DMS114 treated with DMSO at 0.1 percent for 48 hours (cell line): Measurements from ENCODE around the gene IGFBP2.

Experiments
- DNase-seq: peaks from one replicate; lab custom pipeline; 2025; ENCODE audit not compliant: unreplicated experiment; lab: John Stamatoyannopoulos, UW

The IGFBP2 gene

DNA sequence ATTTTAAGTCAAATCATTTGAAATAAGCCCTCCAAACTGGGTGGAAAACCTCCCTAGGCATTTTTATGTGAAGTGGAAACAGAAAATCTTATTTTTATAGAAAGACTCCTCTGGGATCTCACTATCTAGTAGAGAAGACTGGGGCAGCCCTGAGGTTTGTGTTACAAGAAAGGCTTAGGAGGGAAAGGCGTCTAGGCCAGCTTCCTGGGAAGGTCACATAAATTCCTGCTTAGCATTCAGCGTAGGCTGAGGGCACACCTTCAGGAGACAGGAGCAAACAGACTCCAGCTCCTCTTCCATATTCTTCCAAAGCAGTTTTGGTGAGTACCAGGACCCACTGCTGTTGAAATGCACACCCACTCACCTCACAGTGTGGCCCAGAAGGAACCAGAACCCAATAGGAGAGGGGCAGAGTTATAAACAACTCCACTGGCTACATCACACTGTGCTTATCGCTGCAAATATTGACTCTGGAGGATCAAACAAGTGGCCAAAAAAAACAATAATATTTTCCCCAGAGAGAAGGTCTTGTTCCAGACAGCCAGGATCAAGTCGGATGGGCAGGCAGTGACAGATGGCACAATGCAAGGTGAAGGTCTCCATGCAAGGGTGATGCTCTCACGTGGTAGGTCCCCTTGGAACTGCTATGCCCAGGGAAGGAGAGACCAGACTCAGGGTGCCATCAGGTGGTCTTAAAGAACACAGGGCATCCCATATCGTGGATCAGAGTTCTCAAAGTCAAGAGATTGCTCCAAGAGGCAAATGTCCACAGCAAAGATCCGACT, 17.7 kb upstream of the IGFBP2 start:
- DNase-seq = no peak

GRCh38 chr2:216616083-216616678, 17.0 kb upstream of the IGFBP2 start:
- DNase-seq = no peak

DNA sequence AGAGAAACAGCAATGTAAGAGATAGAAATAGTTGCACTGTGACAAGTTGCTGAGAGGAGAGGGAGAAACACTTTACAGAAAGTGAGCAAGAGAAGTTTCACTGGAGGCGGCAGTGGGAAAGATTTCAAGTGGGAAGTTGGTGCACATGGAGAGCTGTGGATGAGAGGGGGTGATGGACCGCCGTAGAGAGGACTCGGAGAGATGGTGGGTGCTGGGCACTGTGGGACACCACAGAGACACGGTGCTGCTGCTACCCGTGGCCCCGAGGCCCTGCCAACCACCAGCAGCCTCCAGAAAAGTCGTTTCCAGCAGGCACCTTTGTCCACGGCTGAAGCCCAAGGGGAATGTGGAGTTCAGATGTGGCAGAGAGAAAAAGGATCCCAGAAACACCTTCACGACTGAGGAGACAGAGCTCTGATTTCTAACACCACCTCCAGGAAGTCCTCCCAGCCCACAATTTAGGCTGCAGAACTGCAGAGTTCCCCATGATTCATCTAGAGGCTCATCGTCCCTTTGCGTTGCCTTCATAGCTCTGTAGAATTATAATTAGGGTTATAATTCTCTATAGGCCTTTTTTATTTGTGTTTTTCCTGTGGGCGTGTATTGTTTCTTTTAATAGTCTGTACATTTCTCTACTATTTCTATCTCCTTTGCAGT, 15.9 kb upstream of the IGFBP2 start:
- no peak for DNase-seq

GRCh38 chr2:216618785-216619184, 14.4 kb upstream of the IGFBP2 start:
- no peak for DNase-seq

GRCh38 chr2:216619411-216620393, 13.5 kb upstream of the IGFBP2 start:
- DNase-seq = no peak

DNA sequence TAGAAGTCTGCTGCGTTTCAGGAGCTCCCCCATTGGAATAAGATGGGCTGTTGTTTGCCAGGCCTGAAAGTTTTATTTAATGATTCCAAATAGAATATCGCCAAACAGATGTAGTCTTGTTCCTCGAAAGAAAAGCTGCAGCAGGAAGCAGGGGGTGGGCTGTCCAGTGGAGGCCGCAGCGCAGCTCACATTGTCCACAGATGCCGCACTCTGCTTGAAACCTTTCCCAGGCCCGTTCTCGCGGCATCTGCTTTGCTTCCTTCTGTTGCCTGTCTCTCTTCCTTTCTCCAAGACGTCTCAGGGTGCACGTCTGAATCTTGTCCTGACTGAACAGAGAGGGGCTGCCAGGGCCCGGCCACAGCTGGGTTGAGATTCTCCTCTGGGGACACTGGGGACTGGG, 12.4 kb upstream of the IGFBP2 start:
- DNase-seq = no peak

DNA sequence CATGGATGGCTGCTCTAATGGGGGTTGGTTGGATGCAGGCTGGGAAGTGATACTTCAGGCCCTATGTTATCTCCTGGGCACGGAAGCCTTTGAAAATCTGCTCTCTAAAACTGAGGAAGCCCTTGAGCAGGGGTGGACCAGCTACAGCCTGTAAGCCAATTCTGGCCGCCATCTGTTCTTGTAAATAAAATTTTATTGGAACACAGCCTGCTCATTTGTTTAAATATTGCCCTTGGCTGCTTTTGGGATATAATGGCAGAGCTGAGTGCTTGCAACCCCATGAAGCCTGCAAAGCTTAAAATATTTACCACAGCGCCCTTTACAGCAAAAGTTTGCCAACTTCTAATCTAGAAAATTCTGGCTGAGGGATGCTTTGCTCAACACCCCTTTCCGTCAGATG, 11.9 kb upstream of the IGFBP2 start:
- no peak for DNase-seq

GRCh38 chr2:216622526-216622925, 10.7 kb upstream of the IGFBP2 start:
- DNase-seq = no peak

GRCh38 chr2:216624251-216624650, 9.0 kb upstream of the IGFBP2 start:
- no peak for DNase-seq

DNA sequence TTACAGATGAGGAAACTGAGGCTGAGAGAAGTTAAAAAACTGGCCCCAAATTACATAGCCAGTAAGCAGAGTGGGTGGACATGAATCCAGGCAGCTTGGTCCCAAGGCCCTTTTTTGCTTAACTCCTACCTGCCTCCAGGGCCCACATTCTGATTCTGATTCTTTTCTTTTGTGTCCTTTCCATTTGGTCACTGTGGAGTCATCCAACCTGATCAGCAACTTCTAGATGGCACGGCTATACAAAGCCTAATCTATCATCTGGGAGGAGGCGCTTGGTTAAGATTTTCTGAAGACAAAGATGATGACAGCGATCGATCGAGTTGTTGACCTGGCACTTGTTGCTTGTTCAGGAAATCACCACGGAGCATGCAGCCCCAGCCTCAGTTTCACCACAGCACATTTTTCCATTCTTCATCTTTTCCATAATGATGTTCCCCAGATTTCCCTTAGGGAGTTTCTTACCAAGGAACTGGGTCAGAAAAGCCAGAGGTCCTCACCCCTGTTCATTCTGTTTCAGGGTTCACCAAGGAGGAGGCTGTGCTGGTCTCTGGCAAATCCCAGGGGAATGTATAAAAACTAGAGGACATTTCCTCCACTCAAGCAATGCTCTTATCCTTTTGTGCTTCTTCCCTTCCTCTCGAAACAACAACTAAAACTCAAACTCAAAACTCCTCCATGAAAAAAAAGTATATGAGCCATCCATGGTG, 6.9 kb upstream of the IGFBP2 start:
- DNase-seq = no peak

DNA sequence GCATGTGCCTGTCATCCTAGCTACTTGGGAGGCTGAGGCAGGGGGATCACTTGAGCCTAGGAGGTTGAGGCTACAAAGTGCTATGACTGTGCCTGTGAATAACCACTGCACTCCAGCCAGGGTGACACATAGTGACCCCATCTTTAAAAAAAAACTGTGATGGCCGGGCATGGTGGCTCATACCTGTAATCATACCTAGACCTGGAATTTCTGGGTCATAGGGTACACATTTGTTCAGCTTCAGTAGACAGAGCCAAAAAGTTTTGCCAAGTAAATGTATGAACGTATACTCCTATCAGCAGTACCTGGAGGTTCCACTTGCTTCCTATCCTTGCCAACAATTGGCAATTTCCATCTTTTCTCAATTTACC, 6.4 kb upstream of the IGFBP2 start:
- DNase-seq = no peak

- DNase-seq = no peak
Measured at GRCh38 chr2:216629784-216630183, 3.4 kb upstream of the IGFBP2 start.

DNA sequence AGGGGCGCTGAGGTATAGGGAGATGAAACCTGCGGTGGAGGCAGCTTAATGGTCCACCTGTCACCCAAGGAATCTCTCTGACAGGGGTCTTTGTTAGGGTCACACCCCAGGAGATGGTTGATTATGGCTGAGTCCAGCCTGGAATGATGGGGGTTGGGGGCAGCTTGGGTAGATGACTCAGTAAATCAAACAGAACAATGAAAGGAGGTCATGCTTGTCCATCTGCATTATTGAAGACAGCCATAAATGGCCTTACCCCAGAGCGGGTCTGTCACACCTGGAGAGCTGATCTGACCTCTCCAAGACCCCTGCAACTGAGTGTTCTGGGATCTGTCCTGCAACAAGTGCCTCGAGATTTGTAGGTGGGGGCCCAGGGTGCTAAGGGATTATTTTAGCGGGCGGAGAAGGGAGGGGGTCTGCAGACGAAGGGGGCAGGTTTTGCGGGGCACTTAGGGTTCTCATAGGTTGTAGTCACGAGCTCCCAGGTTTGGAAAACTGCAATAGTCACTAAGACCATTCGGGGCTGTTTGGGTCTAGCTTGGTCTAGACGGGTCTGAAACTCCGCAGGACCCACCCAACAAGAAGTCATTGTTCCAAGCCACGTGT, 771 bp upstream of the IGFBP2 start:
- no peak for DNase-seq

DNA sequence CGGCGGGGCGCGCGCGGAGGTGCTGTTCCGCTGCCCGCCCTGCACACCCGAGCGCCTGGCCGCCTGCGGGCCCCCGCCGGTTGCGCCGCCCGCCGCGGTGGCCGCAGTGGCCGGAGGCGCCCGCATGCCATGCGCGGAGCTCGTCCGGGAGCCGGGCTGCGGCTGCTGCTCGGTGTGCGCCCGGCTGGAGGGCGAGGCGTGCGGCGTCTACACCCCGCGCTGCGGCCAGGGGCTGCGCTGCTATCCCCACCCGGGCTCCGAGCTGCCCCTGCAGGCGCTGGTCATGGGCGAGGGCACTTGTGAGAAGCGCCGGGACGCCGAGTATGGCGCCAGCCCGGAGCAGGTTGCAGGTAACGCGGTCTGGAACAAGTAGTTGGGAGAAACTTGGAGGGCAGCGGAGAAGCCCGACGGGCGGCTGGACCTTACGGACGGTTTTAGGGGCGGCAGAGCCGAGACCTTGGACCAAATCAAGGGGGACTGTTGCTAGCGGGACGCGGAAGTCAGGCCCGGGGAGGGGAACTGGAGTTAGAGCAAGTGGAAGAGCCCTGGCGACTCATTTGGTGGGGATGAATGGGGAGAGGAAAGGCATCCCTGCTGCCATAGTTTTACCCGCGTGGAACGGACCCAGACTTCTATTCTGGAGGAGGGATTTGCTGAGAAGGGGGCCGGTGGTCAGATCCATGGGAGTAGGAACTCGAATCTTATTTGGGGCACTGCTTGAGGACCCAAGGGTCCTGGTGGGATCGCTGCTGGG, 573 bp downstream of the IGFBP2 start:
- DNase-seq = no peak

- DNase-seq = no peak
Measured at GRCh38 chr2:216634370-216635148, 1.3 kb downstream of the IGFBP2 start.

DNA sequence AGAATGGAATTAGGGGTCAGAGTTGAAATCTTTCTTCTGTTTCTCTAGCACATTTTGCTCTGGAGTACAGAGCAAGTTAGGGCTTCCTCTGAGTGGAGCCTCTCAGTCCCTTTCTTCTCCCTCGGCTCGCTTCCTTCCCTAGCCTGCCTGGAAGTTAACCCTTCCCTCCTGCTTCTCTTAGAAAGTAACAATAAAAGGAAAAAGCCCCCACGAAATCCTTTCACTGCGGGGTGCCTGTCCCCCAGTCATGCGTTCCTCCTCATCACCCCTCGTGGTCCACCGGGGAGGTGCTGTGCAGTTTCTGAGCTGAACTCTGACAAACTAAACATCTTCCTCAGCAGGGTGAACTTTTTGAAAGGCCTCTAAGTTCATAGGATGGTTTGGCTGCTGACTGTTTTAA, 2.0 kb downstream of the IGFBP2 start:
- DNase-seq = no peak

DNA sequence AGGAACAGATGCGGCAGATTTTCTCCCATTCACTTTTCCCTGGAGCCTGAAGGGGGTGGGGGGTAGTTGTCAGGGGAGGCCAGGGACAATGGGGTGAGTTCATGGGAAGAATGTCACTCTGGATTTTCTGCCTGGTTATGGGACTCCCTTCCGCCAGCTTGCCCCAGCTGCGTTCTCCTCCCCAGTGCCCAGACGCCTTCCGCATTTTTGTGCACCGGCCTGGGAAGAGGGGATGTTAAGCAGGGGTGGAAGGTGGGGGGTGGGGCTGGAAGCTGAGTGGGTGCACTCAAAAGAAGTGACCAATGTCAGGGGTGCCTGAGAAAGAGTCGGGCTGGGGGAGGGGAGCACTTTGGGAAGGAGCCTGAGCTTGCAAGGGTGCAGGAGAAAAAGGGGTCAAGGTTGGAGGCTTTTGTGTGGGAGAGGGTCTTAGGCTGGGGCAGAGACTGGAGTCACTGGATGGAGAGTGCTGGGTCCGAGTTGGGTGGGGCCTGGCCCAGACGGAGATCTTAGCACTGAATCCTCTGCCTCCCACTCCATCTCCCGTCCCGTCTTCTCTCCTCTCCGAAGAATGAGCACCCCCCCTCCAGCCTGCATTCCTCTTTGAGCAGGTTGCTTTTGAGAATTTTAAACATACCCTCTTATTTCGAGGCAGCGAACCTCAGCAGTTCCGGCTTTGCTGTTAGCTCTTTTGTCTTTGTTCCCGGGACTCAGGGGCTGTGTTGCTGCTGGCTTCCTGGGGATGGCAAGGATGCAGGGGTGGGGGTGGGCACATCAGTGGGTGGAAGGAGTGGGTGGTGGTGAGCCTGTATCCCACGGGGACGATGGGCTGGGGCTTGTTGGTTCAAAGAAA, 2.7 kb downstream of the IGFBP2 start:
- no peak for DNase-seq
